GM21717 (cell line): Measurements from ENCODE around the gene GPR37L1.

Experiments used
- ATAC-seq: cut with Tn5 transposase; IDR thresholded peaks from one replicate; pipeline ENCODE4 v1.9.1; 2021; ENCODE audit warnings: mild to moderate bottlenecking, moderate library complexity; ENCODE audit not compliant: unreplicated experiment

GPR37L1 gene

GRCh38 chr1:202154148-202154765 lies 31.5 kb downstream of the GPR37L1 start:
- no peak for ATAC-seq

DNA sequence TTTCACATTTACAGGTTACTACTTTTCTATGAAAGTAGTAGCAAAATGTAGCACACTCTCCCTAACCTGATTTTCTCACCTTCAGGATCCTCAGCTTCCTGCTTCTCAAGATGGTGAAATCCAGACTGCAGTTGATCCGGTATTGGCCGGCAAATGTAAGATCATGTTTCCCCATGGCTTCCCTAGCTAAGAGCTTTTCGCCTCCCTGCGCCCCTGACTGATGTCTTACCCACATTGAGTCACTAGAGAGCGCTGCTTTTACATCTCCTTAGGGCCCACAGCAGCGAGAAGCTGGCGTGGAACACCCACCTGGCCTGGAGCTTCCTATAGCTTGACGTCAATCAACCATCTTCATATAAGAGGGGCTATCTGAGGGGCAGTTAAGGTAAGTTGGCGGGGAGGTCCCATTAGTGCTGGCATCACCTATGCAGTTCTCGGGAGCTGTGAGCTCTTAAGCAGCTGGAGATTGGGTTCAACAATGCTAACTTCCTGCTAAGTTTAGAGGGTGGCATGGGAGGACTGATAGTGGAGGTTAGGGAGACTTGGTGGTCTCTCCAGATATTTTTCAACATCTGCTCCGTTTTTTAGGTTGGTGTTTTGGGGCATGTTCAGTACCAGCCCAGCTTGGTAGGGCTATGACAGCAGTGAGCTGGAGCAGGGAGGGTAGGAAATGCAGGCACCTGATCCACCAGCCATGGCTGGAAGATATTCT lies 32.2 kb downstream of the GPR37L1 start:
- no peak for ATAC-seq

DNA sequence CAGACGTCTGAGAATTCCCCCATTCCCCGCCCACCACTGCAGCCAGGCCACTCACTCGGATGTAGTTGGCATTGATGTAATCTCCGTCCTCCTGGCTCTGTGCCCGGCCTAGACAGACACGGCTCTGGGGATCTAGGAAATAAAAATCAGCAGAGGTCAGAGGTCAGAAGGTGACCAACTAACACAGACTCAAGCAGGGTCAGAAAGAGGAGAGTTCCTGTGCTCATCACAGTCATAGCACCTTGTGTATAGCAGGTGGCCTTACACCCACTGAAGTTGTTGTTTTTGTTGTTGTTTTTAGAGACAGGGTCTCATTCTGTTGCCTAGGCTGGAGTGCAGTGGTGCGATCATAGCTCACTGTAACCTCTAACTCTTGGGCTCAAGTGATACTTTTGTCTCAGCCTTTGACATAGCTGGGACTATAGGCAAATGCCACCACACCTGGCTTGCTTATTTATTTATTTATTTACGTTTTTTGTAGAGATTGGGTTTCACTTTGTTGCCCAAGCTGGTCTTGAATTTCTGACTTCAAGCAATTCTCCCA lies 32.8 kb downstream of the GPR37L1 start:
- no peak for ATAC-seq

DNA sequence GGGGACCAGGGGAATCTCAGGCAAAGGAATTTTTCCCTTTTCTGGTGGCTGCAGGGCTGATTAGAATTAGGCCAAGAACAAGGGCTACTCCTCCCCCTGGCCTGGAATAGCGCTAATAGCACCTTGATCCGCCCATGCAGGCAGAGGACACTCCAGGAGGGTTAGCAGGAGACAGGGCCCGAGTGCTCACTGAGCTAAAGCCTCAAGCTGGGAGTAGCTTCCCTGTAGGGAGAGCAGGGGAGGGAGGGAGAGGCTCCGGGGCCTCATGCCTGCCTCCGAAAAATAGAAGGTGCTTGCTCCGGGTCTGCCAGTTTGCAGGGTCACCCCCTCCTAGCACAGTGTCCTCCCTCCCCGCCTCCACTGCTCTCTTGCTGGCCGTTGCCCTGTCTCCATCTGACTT lies 33.9 kb downstream of the GPR37L1 start:
- no peak for ATAC-seq

GRCh38 chr1:202157945-202158344 lies 35.2 kb downstream of the GPR37L1 start:
- ATAC-seq: no peak

DNA sequence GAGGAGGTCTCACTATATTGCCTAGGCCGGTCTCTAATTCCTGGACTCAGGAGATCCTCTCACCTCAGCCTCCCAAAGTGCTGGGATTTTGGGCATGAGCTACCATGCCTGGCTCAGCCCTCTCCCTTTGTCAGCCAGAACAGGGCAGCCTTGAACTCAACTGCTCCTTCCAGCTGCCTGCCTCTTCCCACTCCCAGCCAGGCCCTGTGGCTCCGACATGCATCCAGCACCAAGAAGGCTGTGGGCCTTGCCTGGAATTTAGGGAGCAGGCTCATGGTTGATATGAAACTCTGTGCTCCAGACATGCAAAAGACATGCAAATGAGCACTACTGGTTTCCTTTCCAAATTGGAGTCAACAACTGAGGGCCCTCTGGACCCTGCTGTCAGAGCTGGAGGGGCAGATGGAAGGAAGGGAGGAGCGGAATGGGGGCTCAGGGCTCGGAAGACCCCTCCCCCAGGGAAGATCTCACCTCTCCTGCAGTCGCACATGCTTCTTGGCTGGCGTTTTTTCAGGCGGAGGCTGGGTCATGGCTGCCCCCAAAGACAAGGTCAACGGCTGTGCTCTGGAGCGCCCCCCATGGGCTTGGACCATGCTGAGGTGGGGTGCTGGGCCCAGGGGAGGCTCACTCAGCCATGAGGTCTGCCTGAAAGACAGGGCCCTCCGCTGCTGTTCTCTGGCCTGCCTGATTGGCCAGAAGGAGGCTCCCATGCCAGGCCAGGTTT lies 36.3 kb downstream of the GPR37L1 start:
- no peak for ATAC-seq

DNA sequence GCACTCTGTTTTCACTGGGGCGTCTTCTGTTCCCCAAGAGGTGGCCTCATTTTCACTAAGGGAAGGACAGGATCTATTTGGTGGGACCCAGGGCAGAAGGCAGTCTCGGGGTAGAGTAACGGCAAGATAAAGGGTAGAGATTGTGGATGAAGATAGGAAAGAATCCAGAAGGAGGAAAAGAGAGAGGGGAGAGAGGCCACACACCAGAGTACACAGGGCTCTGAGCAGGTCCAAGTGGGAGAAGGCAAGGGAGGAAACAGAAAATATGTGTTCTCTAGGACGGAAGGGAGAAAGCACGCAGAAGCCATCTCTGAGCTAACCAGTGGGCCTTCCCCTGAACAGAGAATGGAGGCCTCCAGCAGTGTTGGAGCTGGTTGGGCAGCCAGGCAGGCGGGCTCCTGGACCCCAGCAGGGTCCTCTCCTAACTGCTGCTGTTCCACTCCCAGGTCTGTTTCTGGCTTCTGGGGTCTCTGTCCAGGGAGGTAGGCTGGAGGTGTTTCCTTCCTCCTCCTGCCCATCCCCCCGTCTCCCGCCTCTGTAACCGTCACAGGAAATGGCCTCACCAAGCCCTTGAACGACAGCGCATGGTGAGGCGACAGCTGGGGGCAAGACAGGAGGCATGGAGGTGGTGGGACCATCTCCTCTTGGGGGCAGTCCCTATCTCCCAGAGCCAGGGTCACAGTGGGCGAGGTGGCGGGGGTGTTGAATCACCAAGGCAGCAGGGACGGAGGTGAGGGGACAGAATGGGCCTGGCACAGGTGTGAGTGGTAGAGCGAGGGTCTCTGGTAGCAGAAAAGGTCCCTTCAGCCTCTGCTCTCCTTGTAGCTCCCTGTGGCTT lies 37.0 kb downstream of the GPR37L1 start:
- ATAC-seq: peak; percentile 34

DNA sequence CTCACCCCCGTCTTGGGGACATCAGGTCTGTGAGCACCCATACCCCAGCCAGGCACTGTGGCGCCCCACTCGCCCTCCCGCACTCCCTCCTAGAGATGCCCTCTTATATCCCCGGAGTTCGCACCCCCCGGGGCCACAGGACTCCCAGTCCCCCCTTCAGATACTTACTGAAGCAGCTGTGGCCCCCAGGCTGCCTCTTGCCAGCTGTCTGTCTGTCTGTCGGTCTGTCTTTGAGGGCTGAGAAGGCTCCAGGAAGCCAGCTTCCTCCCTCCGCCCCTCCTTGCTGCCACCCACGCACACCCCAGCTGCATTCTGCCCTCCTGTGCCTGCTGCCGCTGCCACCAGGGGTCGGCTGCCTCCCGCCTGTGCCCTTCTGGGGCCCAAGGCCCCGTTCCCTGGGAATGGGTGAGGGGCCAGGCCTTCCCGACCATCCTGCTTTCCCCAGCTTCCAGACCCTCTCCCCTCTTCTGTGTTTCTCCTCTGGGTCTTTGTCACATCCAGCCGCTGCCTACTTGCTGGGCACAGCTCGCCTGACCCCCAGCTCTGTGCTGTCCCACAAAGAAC lies 37.7 kb downstream of the GPR37L1 start, which contains the start of gene PTPN7:
Gene PTPN7 (minus strand): TSS at position 226 of the 564 bp plus-strand sequence. CDS start 1,200 bp downstream, outside the sequence.
- peak; percentile 41 for ATAC-seq

DNA sequence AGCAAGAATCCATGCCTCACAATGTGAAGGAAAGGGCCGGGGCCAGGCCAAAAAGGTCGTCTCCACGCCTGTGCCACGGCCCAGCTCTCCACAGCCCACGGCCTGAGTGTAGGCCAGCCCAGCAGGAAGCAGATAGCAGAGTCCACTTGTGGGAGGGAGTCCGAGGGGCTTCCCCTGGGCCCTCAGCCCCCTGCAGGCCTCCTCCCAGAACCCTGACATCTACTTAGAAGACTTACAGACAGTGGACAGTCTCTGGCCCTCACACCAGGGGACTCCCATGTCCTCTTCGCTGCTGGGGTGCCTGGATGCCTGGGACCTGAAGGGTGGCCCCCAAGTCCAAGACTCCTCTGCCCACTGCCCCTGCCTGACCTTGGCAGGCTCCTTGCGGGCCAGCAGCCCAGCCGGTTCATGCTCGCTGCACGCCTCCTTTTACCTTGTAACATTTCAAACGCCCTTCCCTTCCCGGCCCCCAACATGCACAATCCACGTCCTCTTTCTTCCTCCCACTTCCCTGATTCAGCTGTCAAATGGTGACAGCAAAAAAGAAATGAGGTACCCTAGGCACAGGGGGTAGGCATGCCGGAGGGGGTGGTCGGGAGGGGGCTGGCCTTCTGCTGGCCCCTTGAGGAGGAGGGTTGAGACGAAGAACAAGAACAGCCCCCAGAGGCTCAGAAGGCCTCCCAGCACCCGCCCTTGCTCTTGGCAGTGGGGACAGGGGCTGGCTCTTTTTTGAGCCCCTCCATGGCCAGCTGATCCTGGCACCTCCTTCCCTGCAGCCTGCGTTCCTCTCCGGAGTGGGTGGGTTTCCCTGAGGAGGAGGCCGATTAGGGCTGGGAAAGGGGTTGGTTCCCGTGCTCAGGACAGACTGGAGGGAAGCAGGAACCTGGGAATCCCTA lies 38.7 kb downstream of the GPR37L1 start:
- no peak for ATAC-seq

- ATAC-seq: no peak
Measured at GRCh38 chr1:202162047-202162417, 39.3 kb downstream of the GPR37L1 start.

DNA sequence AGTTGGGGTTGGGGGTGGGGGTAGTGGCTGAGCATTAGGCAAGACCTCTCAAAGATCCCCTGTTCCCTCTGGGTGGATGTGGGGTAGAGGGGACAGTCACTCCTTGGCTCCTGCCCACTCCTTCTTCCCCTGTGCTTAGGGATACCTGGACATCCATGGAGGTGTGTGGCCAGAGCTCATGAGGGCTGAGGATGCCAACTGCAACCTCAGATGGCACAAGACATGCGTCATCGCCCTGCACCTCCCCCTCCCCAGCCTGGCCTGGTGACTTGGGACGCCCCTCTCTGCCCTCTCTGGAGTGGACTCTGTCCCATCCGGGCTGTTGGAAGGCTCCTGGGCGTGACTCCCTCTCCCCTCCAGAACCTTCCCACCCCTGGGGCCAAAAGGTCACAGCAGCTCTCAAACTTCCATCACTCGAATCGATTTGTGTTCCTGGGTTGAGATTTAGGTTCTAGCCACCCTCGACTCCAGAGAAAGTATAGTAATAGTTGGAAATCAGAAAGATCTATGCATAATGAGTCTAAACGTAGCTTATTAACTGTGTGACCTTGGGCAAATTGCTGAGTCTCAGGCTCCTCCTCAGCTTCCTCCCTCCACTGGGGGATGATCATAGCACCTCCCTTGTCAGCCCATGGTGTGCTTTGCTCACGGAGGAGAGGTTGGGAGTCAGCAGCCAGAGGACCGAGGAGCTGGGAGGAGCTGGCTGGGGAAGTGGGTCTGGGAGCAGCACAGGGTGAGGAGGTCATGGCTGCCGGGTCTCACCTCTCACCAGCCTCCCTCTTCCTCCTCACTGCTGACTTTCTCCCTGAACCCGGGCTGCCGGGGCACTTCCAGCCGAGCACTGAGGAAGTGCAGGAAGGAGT lies 39.9 kb downstream of the GPR37L1 start:
- no peak for ATAC-seq

GRCh38 chr1:202163281-202164270 lies 40.9 kb downstream of the GPR37L1 start:
- ATAC-seq: no peak

GRCh38 chr1:202164271-202165037 lies 41.7 kb downstream of the GPR37L1 start:
- ATAC-seq: peak; percentile 45

GRCh38 chr1:202165267-202165941 lies 42.7 kb downstream of the GPR37L1 start:
- no peak for ATAC-seq

DNA sequence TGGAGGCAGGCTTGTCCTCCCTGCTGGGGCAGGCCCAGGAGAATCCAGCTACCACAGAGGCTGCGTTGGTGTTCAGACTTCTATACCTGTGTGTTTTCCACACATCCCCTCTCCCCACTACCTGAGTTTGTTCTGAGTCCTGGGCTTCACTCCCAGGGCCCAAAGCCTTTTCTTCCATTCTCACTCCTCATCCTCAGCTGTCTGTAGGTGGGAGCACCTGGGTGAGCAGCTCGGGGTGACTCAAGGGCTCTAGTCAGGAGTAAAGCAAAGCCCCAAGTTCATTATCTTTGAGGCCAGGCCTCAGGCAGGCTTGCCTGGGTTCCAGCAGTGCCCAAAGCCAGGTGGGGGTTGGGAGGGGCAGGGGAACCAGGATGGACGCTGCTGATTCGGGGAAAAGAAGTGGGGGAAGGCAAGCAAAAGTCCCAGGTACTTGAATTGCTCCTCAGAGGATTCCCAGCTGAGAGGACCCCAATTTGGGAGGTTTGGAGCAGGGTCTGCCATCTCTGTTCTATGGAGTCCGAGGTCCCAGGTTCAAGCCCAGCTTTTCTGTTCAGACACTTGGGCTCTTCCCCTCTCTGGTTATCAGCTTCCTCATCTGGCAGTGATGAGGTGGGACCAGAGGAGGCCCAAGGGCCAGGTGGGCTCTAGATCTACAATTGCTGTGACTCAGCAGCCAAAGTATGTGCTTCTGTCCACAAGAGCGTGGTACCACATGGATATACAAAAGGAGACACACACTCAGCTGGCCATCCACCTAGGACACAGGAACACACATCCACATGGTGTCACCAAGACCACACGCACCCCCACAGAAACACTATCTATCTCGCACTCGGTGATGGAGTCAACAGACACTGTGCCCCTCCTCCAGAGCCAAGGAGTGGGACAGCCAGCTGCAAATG lies 43.5 kb downstream of the GPR37L1 start:
- ATAC-seq: no peak
